ENCODE results near the gene SIK2.

SIK2 gene

DNA sequence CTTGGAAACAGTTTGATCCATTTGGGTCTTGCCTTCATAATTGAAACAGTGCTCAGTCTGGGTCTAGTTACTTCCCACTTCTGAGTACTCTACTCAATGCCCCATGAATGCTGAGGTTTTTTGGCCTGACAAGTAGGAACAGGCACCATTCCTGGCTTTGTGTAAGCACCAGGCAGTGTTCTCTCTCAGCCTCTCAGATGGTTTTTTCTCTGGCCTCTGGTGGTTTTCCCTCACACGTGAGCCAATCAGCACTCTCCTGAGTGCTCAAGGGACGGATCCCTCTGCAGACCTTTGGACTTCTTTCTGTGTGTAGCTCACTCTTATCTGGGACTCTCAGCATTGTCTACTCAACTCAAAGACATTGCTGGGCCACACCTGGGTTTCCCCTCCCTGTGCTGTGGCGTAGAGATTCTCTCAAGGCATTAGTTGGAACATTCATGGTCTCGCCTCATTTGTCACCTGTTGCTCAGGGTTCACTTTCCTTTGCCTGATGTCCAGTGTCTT lies 21.3 kb downstream of the SIK2 start:
- no peak overlapping the region for H3K4me3 ChIP-seq (ENCODE audit: low read length)
- TF ChIP-seq, protein P1, sequence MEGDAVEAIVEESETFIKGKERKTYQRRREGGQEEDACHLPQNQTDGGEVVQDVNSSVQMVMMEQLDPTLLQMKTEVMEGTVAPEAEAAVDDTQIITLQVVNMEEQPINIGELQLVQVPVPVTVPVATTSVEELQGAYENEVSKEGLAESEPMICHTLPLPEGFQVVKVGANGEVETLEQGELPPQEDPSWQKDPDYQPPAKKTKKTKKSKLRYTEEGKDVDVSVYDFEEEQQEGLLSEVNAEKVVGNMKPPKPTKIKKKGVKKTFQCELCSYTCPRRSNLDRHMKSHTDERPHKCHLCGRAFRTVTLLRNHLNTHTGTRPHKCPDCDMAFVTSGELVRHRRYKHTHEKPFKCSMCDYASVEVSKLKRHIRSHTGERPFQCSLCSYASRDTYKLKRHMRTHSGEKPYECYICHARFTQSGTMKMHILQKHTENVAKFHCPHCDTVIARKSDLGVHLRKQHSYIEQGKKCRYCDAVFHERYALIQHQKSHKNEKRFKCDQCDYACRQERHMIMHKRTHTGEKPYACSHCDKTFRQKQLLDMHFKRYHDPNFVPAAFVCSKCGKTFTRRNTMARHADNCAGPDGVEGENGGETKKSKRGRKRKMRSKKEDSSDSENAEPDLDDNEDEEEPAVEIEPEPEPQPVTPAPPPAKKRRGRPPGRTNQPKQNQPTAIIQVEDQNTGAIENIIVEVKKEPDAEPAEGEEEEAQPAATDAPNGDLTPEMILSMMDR (conservative IDR thresholded peaks at IDR 0.05; ENCODE audit: low read length) = no peak
- no peak for DNase-seq (ENCODE audit: low read depth)

DNA sequence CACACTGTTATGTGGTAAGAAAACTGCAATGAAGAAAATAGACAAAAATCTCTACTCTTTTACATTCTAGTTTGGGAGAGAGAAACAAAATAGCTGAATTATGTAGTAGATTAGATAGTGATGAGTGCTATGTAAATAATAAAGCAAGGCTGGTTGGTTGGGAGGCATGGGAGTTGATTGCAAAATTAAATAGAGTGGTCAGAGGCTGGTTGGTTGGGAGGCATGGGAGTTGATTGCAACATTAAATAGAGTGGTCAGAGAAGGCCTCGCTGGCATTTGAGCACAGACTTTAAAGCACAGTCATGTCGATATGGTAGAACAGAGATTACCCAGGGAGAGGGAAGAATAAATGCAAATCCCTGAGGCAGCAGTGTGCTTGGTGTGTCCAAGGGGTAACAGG lies 22.4 kb downstream of the SIK2 start:
- TF ChIP-seq, protein P1 (conservative IDR thresholded peaks at IDR 0.05; ENCODE audit: low read length) = no peak
- H3K4me3 ChIP-seq (ENCODE audit: low read length) = no peak overlapping the region
- DNase-seq (ENCODE audit: low read depth) = peak; percentile 5

DNA sequence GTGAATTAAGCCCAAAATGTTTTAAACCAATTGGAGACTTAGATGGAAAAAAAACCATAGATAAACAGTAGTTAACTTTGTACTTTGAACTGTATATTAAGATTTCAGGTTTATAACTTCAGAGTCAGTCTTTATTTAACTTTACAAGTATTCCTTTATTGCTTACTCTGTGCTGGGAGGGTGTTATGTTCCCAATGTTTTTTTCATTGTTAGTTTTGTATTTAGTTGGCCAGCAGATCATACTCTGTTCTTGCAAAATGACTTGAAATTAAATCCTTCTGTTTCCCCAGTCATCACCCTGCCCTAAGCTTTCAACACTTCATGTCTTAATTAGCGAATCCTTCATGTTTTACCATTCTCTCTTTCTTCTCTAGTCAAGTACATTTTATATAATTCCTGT lies 25.3 kb downstream of the SIK2 start:
- peak; percentile 81 for DNase-seq (ENCODE audit: low read depth)
- no peak overlapping the region for H3K4me3 ChIP-seq (ENCODE audit: low read length)
- TF ChIP-seq, protein P1 (conservative IDR thresholded peaks at IDR 0.05; ENCODE audit: low read length) = no peak

DNA sequence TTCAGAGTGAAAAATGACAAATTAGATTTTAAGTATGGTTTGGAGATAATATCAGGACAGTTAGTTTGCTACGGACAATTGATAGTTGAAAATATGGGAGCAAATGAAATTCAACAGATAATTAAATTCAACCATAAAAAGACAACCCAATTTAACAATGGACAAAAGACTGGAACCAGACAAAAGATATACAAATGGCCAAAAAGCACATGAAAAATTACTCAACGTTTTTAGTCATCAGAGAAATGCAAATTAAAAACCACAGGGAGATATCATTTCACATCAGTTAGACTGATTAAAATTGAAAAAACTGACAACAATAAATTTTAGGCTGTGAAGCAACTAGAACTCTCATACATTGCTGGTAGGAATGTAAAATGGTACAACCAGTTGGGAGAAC lies 27.2 kb downstream of the SIK2 start:
- no peak overlapping the region for H3K4me3 ChIP-seq (ENCODE audit: low read length)
- no peak for DNase-seq (ENCODE audit: low read depth)
- TF ChIP-seq, protein P1 (conservative IDR thresholded peaks at IDR 0.05; ENCODE audit: low read length) = no peak

DNA sequence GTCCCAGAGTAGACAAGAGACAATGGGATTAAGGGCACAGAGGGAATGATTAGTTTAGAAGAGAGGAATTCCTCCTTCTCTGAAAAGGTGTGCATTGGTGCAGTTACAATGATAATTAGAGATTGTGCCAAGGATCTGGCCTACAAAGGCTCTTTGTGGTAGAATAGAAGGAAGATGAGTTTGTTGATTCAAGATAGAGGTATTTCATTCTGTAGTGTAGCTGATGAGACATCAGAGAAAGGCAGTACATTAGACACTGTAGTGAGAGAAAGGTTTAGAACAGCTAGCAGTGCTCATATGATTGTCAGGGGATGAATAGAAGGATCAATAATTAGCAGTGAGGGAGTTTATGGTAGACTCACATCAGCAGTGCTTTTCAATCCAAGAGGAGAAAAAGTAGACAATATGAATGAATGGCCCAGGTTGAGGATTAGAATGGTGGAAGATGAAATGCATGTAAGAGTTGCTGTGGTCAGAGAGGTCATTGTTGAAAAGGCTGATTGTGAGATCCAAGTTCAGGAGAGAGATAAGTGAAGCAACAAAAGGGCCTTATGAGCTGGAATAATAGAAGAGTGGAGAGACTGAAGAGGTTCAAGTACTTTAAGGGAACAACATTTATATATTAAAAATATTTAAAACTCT lies 28.9 kb downstream of the SIK2 start:
- DNase-seq (ENCODE audit: low read depth) = no peak
- TF ChIP-seq, protein P1 (conservative IDR thresholded peaks at IDR 0.05; ENCODE audit: low read length) = no peak
- no peak overlapping the region for H3K4me3 ChIP-seq (ENCODE audit: low read length)

DNA sequence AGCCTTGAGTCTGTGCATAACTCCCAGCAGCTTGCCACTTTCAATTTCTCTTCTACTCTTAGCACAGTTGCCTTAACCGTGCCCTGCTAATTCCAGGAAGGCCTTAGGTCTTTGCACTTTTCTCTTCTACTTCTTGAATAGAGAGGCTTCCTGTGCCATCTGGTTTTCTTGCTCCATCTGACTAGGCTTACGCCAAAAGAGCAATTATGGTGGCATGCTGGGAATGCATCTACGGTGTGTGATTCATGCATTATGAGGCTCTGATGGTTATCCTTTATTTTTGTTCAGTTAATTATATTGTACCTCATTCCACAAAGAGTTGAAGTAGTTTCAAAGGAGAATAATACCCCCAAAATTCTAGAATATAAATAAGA lies 29.4 kb downstream of the SIK2 start:
- TF ChIP-seq, protein P1 (conservative IDR thresholded peaks at IDR 0.05; ENCODE audit: low read length) = no peak
- DNase-seq (ENCODE audit: low read depth) = peak; percentile 90
- no peak overlapping the region for H3K4me3 ChIP-seq (ENCODE audit: low read length)

DNA sequence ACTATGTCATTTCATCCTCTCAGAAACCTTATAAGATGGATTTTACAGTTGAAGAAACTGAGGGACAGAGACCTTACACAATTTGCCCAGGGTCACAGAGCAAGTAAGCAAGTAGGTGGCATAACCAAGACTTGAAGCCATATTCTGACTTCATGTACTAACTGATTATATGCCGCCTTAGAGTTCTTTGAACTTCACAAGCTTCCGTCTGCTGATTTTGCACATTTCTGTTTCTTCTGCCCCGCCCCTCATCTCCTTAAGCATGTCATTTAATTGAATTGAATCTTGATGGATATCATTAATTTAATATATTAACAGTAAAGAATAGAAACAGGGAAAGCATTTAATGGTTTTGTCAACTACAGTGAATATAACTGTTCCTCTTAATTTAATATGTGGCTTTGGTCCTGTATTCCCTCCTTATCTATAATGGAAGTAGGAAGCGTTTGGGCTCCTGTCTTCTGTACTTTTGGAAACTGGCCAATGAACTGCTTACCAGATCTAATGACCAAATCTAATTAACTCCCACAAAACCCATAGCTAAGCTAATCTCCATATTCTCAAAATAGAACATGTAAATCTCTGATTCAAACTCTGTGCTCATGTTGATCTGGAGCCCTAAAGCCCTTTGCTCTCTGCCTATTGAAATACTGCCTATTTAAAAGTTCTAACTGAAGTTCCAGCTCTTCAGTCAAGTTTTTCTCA lies 30.4 kb downstream of the SIK2 start:
- no peak overlapping the region for H3K4me3 ChIP-seq (ENCODE audit: low read length)
- TF ChIP-seq, protein P1 (conservative IDR thresholded peaks at IDR 0.05; ENCODE audit: low read length) = no peak
- no peak for DNase-seq (ENCODE audit: low read depth)

Data from AG10803 (cell line).